Endothelial cell of umbilical vein (primary cell): ENCODE measurements around the gene SLC26A11. TPM values are rescaled to one million over a fixed set of nuclear protein-coding genes. Genes with fewer than 3 reads are reported as not detected.

ENCODE experiments used
- BruUV-seq: library from RNA; stranded (reverse); fragments of 400-500 nt; replicated peaks from 2 replicates; lab custom pipeline; 2021; lab: Mats Ljungman, UMichigan
- CTCF ChIA-PET: fragments of 300-600, 350-600 bp; sonication (Branson Sonifier 250); formaldehyde crosslinking; loops from one replicate; lab custom pipeline; 2021; ENCODE audit warnings: antibody characterized with exemption, inconsistent platforms; lab: Charles Lee
- POLR2A ChIA-PET: fragments of 300-600, 350-600 bp; sonication (Branson Sonifier 250); formaldehyde crosslinking; loops from one replicate; lab custom pipeline; 2021; ENCODE audit warnings: antibody characterized with exemption, inconsistent platforms; lab: Charles Lee
- DNase-seq: peaks from one replicate; pipeline ENCODE4 v3.0.0-alpha.2; 2011; ENCODE audit warnings: low read depth, low spot score
- FAIRE-seq: peaks from 2 replicates; lab custom pipeline; 2011; peaks lifted over from hg19 to GRCh38; lab: Jason Lieb, UNC
- H2AFZ ChIP-seq: 2 replicates; pipeline ENCODE4 v1.6.0; 2012; ENCODE audit warnings: low read depth, low read length, control low read depth, inconsistent platforms
- H3K27ac ChIP-seq: 2 replicates; pipeline ENCODE4 v1.5.1; 2011; ENCODE audit warnings: low read depth, mild to moderate bottlenecking, control low read depth, low read length, moderate library complexity; ENCODE audit not compliant: insufficient read depth
- H3K27me3 ChIP-seq, 2 experiments: 2 replicates each; pipeline versions ENCODE4 v1.6.0 to v1.6.1; 2011; ENCODE audit warnings: low read length in 2 of 2, mixed read lengths in 1 of 2; ENCODE audit not compliant: control insufficient read depth in 2 of 2, insufficient read depth in 2 of 2
- H3K36me3 ChIP-seq, 2 experiments: 2 replicates in 1 of 2; 3 replicates in 1 of 2; pipeline ENCODE4 v1.5.1; 2011; ENCODE audit warnings: low read length in 2 of 2, mild to moderate bottlenecking in 1 of 2, moderate library complexity in 1 of 2; ENCODE audit not compliant: control insufficient read depth in 2 of 2, insufficient read depth in 2 of 2; ENCODE audit errors: extremely low read depth in 1 of 2
- H3K4me1 ChIP-seq: 3 replicates; pipeline ENCODE4 v1.5.1; 2011; ENCODE audit warnings: mild to moderate bottlenecking, low read length; ENCODE audit not compliant: control insufficient read depth, insufficient read depth; ENCODE audit errors: extremely low read depth
- H3K4me2 ChIP-seq: 2 replicates; pipeline ENCODE4 v1.6.1; 2011; ENCODE audit warnings: low read length, control low read depth, mixed read lengths; ENCODE audit not compliant: insufficient read depth
- H3K4me3 ChIP-seq, 3 experiments: fragments of 200-600 bp in 1 of 3; sonication (generic), shearing (Covaris generic) in 1 of 3; replicated peaks in 1 of 3; 2 replicates each; pipeline ENCODE4 v1.5.1; 2011 to 2016; ENCODE audit warnings: control low read depth in 3 of 3, low read length in 3 of 3, mild to moderate bottlenecking in 2 of 3, inconsistent platforms in 1 of 3, low read depth in 1 of 3, moderate library complexity in 1 of 3; ENCODE audit not compliant: insufficient read depth in 1 of 3
- H3K79me2 ChIP-seq: 2 replicates; pipeline ENCODE4 v1.6.0; 2012; ENCODE audit warnings: low read length, inconsistent platforms; ENCODE audit not compliant: control insufficient read depth, insufficient read depth
- H3K9ac ChIP-seq: replicated peaks from 2 replicates; pipeline ENCODE3; 2011; ENCODE audit warnings: low read length, control low read depth; ENCODE audit not compliant: insufficient read depth; ENCODE audit errors: extremely low read depth
- H3K9me1 ChIP-seq: replicated peaks from 3 replicates; pipeline ENCODE4 v1.6.0; 2011; ENCODE audit warnings: mild to moderate bottlenecking, low read length; ENCODE audit not compliant: control insufficient read depth, insufficient read depth; ENCODE audit errors: extremely low read depth
- H3K9me3 ChIP-seq: replicated peaks from 2 replicates; pipeline ENCODE4 v1.5.1; 2012; ENCODE audit warnings: low read length, inconsistent platforms; ENCODE audit not compliant: control insufficient read depth, insufficient read depth
- H4K20me1 ChIP-seq: replicated peaks from 2 replicates; pipeline ENCODE3; 2011; ENCODE audit warnings: mild to moderate bottlenecking, low read length; ENCODE audit not compliant: control insufficient read depth, insufficient read depth; ENCODE audit errors: extremely low read depth
- EZH2 ChIP-seq: IDR thresholded peaks from 2 replicates; pipeline ENCODE4 v1.6.1; 2012; ENCODE audit warnings: borderline replicate concordance, low read depth, mild to moderate bottlenecking, moderate library complexity, low read length, inconsistent platforms; ENCODE audit not compliant: severe bottlenecking
- FOS ChIP-seq: IDR thresholded peaks from 2 replicates; pipeline ENCODE4 v1.6.1; 2011; ENCODE audit warnings: mild to moderate bottlenecking, low read length, moderate library complexity, borderline replicate concordance; ENCODE audit not compliant: insufficient read depth
- GATA2 ChIP-seq: IDR thresholded peaks from 2 replicates; pipeline ENCODE4 v1.7.0; 2011; ENCODE audit warnings: low read depth, mild to moderate bottlenecking, moderate library complexity, mixed read lengths, low read length; ENCODE audit not compliant: insufficient read length, insufficient read depth
- JUN ChIP-seq: IDR thresholded peaks from 2 replicates; pipeline ENCODE4 v1.6.1; 2011; ENCODE audit warnings: borderline replicate concordance, low read depth; ENCODE audit not compliant: insufficient read length, insufficient read depth
- MYC ChIP-seq: IDR thresholded peaks from one replicate; pipeline ENCODE4 v1.6.1; 2011; ENCODE audit warnings: mild to moderate bottlenecking, low read depth, low read length
- POLR2A ChIP-seq: IDR thresholded peaks from 2 replicates; pipeline ENCODE4 v1.6.1; 2012; ENCODE audit warnings: low read depth, mild to moderate bottlenecking, control low read depth, low read length
- POLR2AphosphoS5 ChIP-seq: IDR thresholded peaks from 2 replicates; pipeline ENCODE4 v1.6.1; 2012; ENCODE audit warnings: low read depth, mild to moderate bottlenecking, control low read depth, low read length, moderate library complexity; ENCODE audit not compliant: insufficient read depth
- dilution Hi-C: fragments of 300-500 bp; cut with MboI; formaldehyde crosslinking; loops from one replicate; pipeline ENCODE4 v1.15.0; 2019; ENCODE audit warnings: low sequenced_read_pairs; ENCODE audit not compliant: extremely low pct_ligation_motif_present
- intact Hi-C: fragments of 100-400 bp; cut with micrococcal nuclease; formaldehyde crosslinking; loops from one replicate; pipeline ENCODE4 v1.10.0; 2022
- polyA plus RNA-seq, 4 experiments: library from polyadenylated mRNA; depleted of rRNA in 3 of 4; stranded (reverse) in 3 of 4; unstranded in 1 of 4; fragments of >200 nt; gene quantifications; 2 replicates each; pipeline versions ENCODE4 v1.2.1 to v1.2.3, GENCODE V29; 2011 to 2012; ENCODE audit warnings: missing spikeins in 1 of 4
- total RNA-seq: library from RNA; stranded (reverse); gene quantifications from 2 replicates; pipeline ENCODE4 v1.2.3, GENCODE V29; 2021
- TF ChIP-seq, protein P1 (sequence below): IDR thresholded peaks from 2 replicates; pipeline ENCODE4 v1.6.1; 2011; ENCODE audit not compliant: insufficient read depth, insufficient read length
- TF ChIP-seq, protein P2 (sequence below), 2 donors: IDR thresholded peaks; 1 replicate in 1 of 2; 2 replicates in 1 of 2; pipeline ENCODE4 v1.5.1; 2011; ENCODE audit warnings: low read length in 2 of 2, mild to moderate bottlenecking in 2 of 2, moderate library complexity in 2 of 2, control low read depth in 1 of 2, inconsistent platforms in 1 of 2, low read depth in 1 of 2; ENCODE audit not compliant: insufficient read depth in 1 of 2; ENCODE audit errors: extremely low read depth in 1 of 2

Gene SLC26A11
- total and polyA plus RNA-seq, 2 donors (not counting 3 experiments of a cell fraction or from before 2014, with no cell fraction given), result 25.2 to 33.0 TPM

DNA sequence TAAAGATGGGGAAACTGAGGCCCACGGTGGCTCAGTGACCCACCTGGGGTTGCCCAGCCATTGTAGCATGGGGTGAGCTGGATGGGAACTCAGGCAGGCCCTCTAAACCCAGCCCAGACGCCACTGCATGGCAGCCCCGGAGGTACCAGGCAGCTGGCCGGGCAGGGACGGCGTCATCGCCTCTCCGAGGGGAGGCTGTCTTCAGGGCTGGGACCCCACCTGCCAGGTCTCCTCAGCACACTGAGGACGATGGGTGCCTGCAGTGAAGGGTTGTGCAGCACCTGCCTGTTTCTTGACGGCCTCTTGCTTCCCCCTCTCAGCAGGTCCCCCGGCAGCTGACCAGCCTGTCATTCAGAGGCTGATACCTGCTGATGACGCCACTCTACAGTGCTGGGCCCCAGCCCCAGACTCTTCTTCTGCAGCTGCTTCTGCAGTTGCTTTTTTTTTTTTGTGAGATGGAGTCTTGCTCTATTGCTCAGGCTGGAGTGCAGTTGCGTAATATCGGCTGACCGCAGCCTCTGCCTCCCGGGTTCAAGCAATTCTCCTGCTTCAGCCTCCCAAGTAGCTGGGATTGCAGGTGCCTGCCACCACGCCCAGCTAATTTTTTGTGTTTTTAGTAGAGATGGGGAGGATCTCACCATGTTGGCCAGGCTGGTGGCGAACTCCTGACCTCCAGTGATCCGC, 65.2 kb downstream of the SLC26A11 start:
- H2AFZ ChIP-seq, result no peak overlapping the region
- DNase-seq (no peak), FAIRE-seq (no peak)
- intact Hi-C loops (no loop called here), dilution Hi-C loops (no loop called here)
- ChIA-PET CTCF (no interaction called here), POLR2A (no interaction called here)
- H3K36me3 ChIP-seq, result peaks cover 2 to 24% of the 10 kb centered on the region in 2 experiments
- no peaks in the 10 kb centered on the region for H3K4me1 ChIP-seq
- no peaks in the 10 kb centered on the region for H3K9me3 ChIP-seq
- no peaks in the 10 kb centered on the region for H3K79me2 ChIP-seq
- TF ChIP-seq GATA2 (no peak), EZH2 (no peak), POLR2A (no peak), MYC (no peak), POLR2AphosphoS5 (no peak), FOS (no peak), JUN (no peak)
- TF ChIP-seq, protein P1, sequence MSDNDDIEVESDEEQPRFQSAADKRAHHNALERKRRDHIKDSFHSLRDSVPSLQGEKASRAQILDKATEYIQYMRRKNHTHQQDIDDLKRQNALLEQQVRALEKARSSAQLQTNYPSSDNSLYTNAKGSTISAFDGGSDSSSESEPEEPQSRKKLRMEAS, result no peak
- TF ChIP-seq, protein P2, sequence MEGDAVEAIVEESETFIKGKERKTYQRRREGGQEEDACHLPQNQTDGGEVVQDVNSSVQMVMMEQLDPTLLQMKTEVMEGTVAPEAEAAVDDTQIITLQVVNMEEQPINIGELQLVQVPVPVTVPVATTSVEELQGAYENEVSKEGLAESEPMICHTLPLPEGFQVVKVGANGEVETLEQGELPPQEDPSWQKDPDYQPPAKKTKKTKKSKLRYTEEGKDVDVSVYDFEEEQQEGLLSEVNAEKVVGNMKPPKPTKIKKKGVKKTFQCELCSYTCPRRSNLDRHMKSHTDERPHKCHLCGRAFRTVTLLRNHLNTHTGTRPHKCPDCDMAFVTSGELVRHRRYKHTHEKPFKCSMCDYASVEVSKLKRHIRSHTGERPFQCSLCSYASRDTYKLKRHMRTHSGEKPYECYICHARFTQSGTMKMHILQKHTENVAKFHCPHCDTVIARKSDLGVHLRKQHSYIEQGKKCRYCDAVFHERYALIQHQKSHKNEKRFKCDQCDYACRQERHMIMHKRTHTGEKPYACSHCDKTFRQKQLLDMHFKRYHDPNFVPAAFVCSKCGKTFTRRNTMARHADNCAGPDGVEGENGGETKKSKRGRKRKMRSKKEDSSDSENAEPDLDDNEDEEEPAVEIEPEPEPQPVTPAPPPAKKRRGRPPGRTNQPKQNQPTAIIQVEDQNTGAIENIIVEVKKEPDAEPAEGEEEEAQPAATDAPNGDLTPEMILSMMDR (IDR thresholded peaks at IDR 0.05; ENCODE audit: extremely low read depth in 1 of 2, insufficient read depth in 1 of 2, low read depth in 1 of 2, low read length in 2 of 2), result no peak
- no peaks in the 10 kb centered on the region for H3K27me3 ChIP-seq
- no TSS peak for BruUV-seq
- H3K4me3 ChIP-seq, result no peak overlapping the region
- no peak overlapping the region for H3K4me2 ChIP-seq
- H3K27ac ChIP-seq, result no peak overlapping the region
- H3K9me1 ChIP-seq, result no peaks in the 10 kb centered on the region
- H3K9ac ChIP-seq, result no peak overlapping the region
- H4K20me1 ChIP-seq, result no peaks in the 10 kb centered on the region
